HG03066 (cell line): ENCODE data around the gene PELI1.
A peak's percentile ranks its signal among the peaks of the same experiment; 100 is the strongest.
"Not testable (repeated sequence)": the region's sequence is repeated elsewhere in the genome, so short reads cannot be mapped to it uniquely, and the experiment has no call there.

ENCODE experiments used
- ATAC-seq: cut with Tn5 transposase; IDR thresholded peaks from one replicate; pipeline ENCODE4 v1.9.1; 2021; ENCODE audit warnings: low read depth; ENCODE audit not compliant: unreplicated experiment

The PELI1 gene

GRCh38 chr2:64124571-64124970, 19.6 kb downstream of the PELI1 start:
- ATAC-seq: no peak

GRCh38 chr2:64124168-64124567, 20.1 kb downstream of the PELI1 start:
- no peak for ATAC-seq

- no peak for ATAC-seq
These were observed 20.5 kb downstream of the PELI1 start for GRCh38 chr2:64123740-64124139.

GRCh38 chr2:64122358-64122757, 21.9 kb downstream of the PELI1 start:
- ATAC-seq: no peak

GRCh38 chr2:64120928-64121327, 23.3 kb downstream of the PELI1 start:
- ATAC-seq: no peak

GRCh38 chr2:64120008-64120407, 24.2 kb downstream of the PELI1 start:
- no peak for ATAC-seq

GRCh38 chr2:64119369-64119768, 24.9 kb downstream of the PELI1 start:
- no peak for ATAC-seq

- ATAC-seq: no peak
These were observed 28.2 kb downstream of the PELI1 start for GRCh38 chr2:64115808-64116598.

GRCh38 chr2:64114912-64115277, 29.3 kb downstream of the PELI1 start:
- ATAC-seq: peak; percentile 43

GRCh38 chr2:64114063-64114911, 29.9 kb downstream of the PELI1 start:
- ATAC-seq: peak; percentile 34

GRCh38 chr2:64112016-64112415, 32.2 kb downstream of the PELI1 start:
- no peak for ATAC-seq

- ATAC-seq: no peak
These were observed 32.8 kb downstream of the PELI1 start for GRCh38 chr2:64111426-64111825.

- ATAC-seq: no peak
These were observed 35.5 kb downstream of the PELI1 start for GRCh38 chr2:64108666-64109241.

- ATAC-seq: no peak
These were observed 37.7 kb downstream of the PELI1 start for GRCh38 chr2:64106481-64106880.

- peak; percentile 39 for ATAC-seq
These were observed 38.4 kb downstream of the PELI1 start for GRCh38 chr2:64105670-64106461.

- ATAC-seq: no peak
These were observed 39.3 kb downstream of the PELI1 start for GRCh38 chr2:64104933-64105332.

- ATAC-seq: not testable (repeated sequence)
These were observed 41.5 kb downstream of the PELI1 start for GRCh38 chr2:64102736-64103135.

GRCh38 chr2:64101141-64101591, 43.1 kb downstream of the PELI1 start:
- peak; percentile 38 for ATAC-seq

GRCh38 chr2:64100584-64100983, 43.6 kb downstream of the PELI1 start:
- not testable (repeated sequence) for ATAC-seq

- no peak for ATAC-seq
These were observed 49.4 kb downstream of the PELI1 start for GRCh38 chr2:64094663-64095382.
